K562 (cell line): ENCODE results near the gene NEMF. TPM values are rescaled to one million over a fixed set of nuclear protein-coding genes. Genes with fewer than 3 reads are reported as not detected.

Source experiments
- ATAC-seq: fragments of 200-7000 bp; cut with Tn5 transposase; 3 replicates; pipeline ENCODE4 v1.9.1; 2020; ENCODE audit warnings: moderate library complexity
- BruUV-seq: library from RNA; stranded (reverse); fragments of 400-500 nt; replicated peaks from 2 replicates; lab custom pipeline; 2021; lab: Mats Ljungman, UMichigan
- CTCF ChIA-PET: fragments of 300-600 bp; formaldehyde crosslinking; extraction: SDS; loops from one replicate; lab custom pipeline; 2021; ENCODE audit warnings: low intra/inter-chr PET ratio; lab: Yijun Ruan, JAX
- POLR2A ChIA-PET: fragments of 300-600, 350-650 bp; sonication (Branson Sonifier 250); formaldehyde crosslinking; extraction: SDS; loops from one replicate; lab custom pipeline; 2021; ENCODE audit warnings: antibody characterized with exemption, inconsistent platforms; lab: Yijun Ruan, JAX
- DNase-seq, 4 experiments: peaks; one replicate each; pipeline versions ENCODE4 v3.0.0 to v3.0.0-alpha.2; 2011 to 2018; ENCODE audit warnings: low spot score in 3 of 4, mixed read lengths in 3 of 4; ENCODE audit errors: extremely low read depth in 1 of 4
- FAIRE-seq: peaks from 2 replicates; lab custom pipeline; 2011; peaks lifted over from hg19 to GRCh38; lab: Jason Lieb, UNC
- H2AFZ ChIP-seq: 2 replicates; pipeline ENCODE4 v1.6.0; 2011; ENCODE audit warnings: low read depth, low read length, control low read depth, inconsistent platforms
- H3K27ac ChIP-seq: fragments of 200-600 bp; 3 replicates; pipeline ENCODE4 v1.8.0; 2011; ENCODE audit warnings: low read depth, mild to moderate bottlenecking, control low read depth, inconsistent platforms, low read length, moderate library complexity, mixed read lengths; ENCODE audit errors: extremely low read depth
- H3K27me3 ChIP-seq, 2 experiments: fragments of 300-600 bp in 1 of 2; 2 replicates in 1 of 2; 3 replicates in 1 of 2; pipeline versions ENCODE4 v1.6.0 to v1.8.0; 2011; ENCODE audit warnings: inconsistent platforms in 2 of 2, low read length in 2 of 2, mild to moderate bottlenecking in 1 of 2, mixed read lengths in 1 of 2, moderate library complexity in 1 of 2; ENCODE audit not compliant: control insufficient read depth in 2 of 2, insufficient read depth in 2 of 2
- H3K36me3 ChIP-seq: fragments of 300-600 bp; 3 replicates; pipeline ENCODE4 v1.8.0; 2011; ENCODE audit warnings: mild to moderate bottlenecking, low read length, inconsistent platforms; ENCODE audit not compliant: control insufficient read depth, insufficient read depth
- H3K4me1 ChIP-seq, 2 experiments: fragments of 200-600 bp in 1 of 2; replicated peaks in 1 of 2; 2 replicates in 1 of 2; 3 replicates in 1 of 2; pipeline versions ENCODE4 v1.5.1 to v1.8.0; 2011; ENCODE audit warnings: inconsistent platforms in 2 of 2, low read length in 2 of 2, mild to moderate bottlenecking in 1 of 2, mixed read lengths in 1 of 2, moderate library complexity in 1 of 2; ENCODE audit not compliant: control insufficient read depth in 2 of 2, insufficient read depth in 2 of 2
- H3K4me2 ChIP-seq: 2 replicates; pipeline ENCODE4 v1.6.1; 2011; ENCODE audit warnings: low read length, control low read depth, inconsistent platforms, mixed read lengths; ENCODE audit not compliant: insufficient read depth
- H3K4me3 ChIP-seq: fragments of 200-600 bp; sonication (generic), shearing (Covaris generic); 2 replicates; pipeline ENCODE4 v1.5.1; 2016; ENCODE audit warnings: control low read depth, inconsistent platforms
- H3K79me2 ChIP-seq: fragments of 200-600 bp; 3 replicates; pipeline ENCODE4 v1.8.0; 2011; ENCODE audit warnings: low read length, inconsistent platforms; ENCODE audit not compliant: control insufficient read depth, insufficient read depth
- H3K9ac ChIP-seq, 2 experiments: 2 replicates each; pipeline versions ENCODE4 v1.6.0 to v1.6.1; 2011; ENCODE audit warnings: low read depth in 2 of 2, low read length in 2 of 2, control low read depth in 1 of 2, inconsistent platforms in 1 of 2, mild to moderate bottlenecking in 1 of 2, mixed read lengths in 1 of 2; ENCODE audit not compliant: insufficient read depth in 1 of 2
- H3K9me1 ChIP-seq: one replicate; pipeline ENCODE4 v1.6.0; 2011; ENCODE audit warnings: inconsistent platforms, mild to moderate bottlenecking, low read length, moderate library complexity; ENCODE audit not compliant: control insufficient read depth, insufficient read depth
- H3K9me3 ChIP-seq: replicated peaks from 2 replicates; pipeline ENCODE4 v1.5.1; 2011; ENCODE audit warnings: low read depth, low read length, inconsistent platforms; ENCODE audit not compliant: control insufficient read depth, insufficient read depth
- H4K20me1 ChIP-seq: replicated peaks from 2 replicates; pipeline ENCODE4 v1.6.1; 2011; ENCODE audit warnings: low read length, inconsistent platforms, mixed read lengths; ENCODE audit not compliant: control insufficient read depth, insufficient read depth
- DACH1 ChIP-seq: fragments of 450-650 bp; IDR thresholded peaks from 2 replicates; pipeline ENCODE4 v1.6.1; 2018; ENCODE audit not compliant: partially characterized antibody
- E2F3 ChIP-seq: fragments of 250-450 bp; sonication (Bioruptor Pico); IDR thresholded peaks from 2 replicates; pipeline ENCODE4 v1.4.0; 2020; ENCODE audit warnings: mild to moderate bottlenecking
- EP400 ChIP-seq: fragments of 450-650 bp; IDR thresholded peaks from 2 replicates; pipeline ENCODE4 v1.6.1; 2017; ENCODE audit warnings: antibody characterized with exemption, mild to moderate bottlenecking, moderate library complexity
- EWSR1 ChIP-seq: fragments of 450-650 bp; IDR thresholded peaks from 2 replicates; pipeline ENCODE4 v1.6.1; 2018; ENCODE audit warnings: borderline replicate concordance, mild to moderate bottlenecking, low read depth, moderate library complexity; ENCODE audit not compliant: partially characterized antibody
- FOXK2 ChIP-seq, 2 experiments: fragments of 450-650 bp; IDR thresholded peaks in 1 of 2; conservative IDR thresholded peaks in 1 of 2; 2 replicates each; pipeline ENCODE4 v1.6.1; 2016; ENCODE audit warnings: low read depth in 2 of 2, mild to moderate bottlenecking in 1 of 2
- HDAC2 ChIP-seq: fragments of 450-650 bp; IDR thresholded peaks from 2 replicates; pipeline ENCODE4 v1.6.1; 2016; ENCODE audit warnings: mild to moderate bottlenecking
- IRF2 ChIP-seq: sonication (generic); formaldehyde crosslinking; IDR thresholded peaks from 2 replicates; pipeline ENCODE4 v1.8.1; 2022; ENCODE audit warnings: mild to moderate bottlenecking, missing genetic modification reagents
- MAFG ChIP-seq: fragments of 450-650 bp; conservative IDR thresholded peaks from 2 replicates; pipeline ENCODE4 v1.6.1; 2016; ENCODE audit warnings: missing genetic modification characterization, missing compliant biosample characterization
- MAFK ChIP-seq: IDR thresholded peaks from 2 replicates; pipeline ENCODE4 v1.6.1; 2011; ENCODE audit warnings: low read length, improper control_type of control experiment
- MEIS2 ChIP-seq: fragments of 450-650 bp; IDR thresholded peaks from 2 replicates; pipeline ENCODE4 v1.6.1; 2014; ENCODE audit warnings: mild to moderate bottlenecking; ENCODE audit not compliant: partially characterized antibody
- NR3C1 ChIP-seq: sonication (generic); formaldehyde crosslinking; IDR thresholded peaks from 2 replicates; pipeline ENCODE4 v1.8.1; 2022; ENCODE audit warnings: missing genetic modification reagents
- POLR2A ChIP-seq: fragments of 450-650 bp; conservative IDR thresholded peaks from 2 replicates; pipeline ENCODE4 v1.6.1; 2016
- RCOR1 ChIP-seq, 2 experiments: IDR thresholded peaks; 2 replicates each; pipeline ENCODE4 v1.6.1; 2012; ENCODE audit warnings: low read depth in 2 of 2, low read length in 2 of 2, borderline replicate concordance in 1 of 2, improper control_type of control experiment in 1 of 2
- SMC3 ChIP-seq: conservative IDR thresholded peaks from 2 replicates; pipeline ENCODE4 v1.6.1; 2011; ENCODE audit warnings: low read depth, low read length, improper control_type of control experiment; ENCODE audit not compliant: insufficient read depth
- SUPT5H ChIP-seq: fragments of 450-650 bp; IDR thresholded peaks from 2 replicates; pipeline ENCODE4 v1.6.1; 2016
- ZBTB8A ChIP-seq: fragments of 450-650 bp; IDR thresholded peaks from 2 replicates; pipeline ENCODE4 v1.6.1; 2018; ENCODE audit warnings: mild to moderate bottlenecking, moderate library complexity; ENCODE audit not compliant: partially characterized antibody
- ZC3H11A ChIP-seq: IDR thresholded peaks from 2 replicates; pipeline ENCODE4 v1.6.1; 2012; ENCODE audit warnings: low read depth, low read length, improper control_type of control experiment
- ZNF324 ChIP-seq: fragments of 250-450 bp; sonication (Bioruptor Pico); IDR thresholded peaks from 2 replicates; pipeline ENCODE4 v1.4.0; 2020; ENCODE audit warnings: mild to moderate bottlenecking
- ZZZ3 ChIP-seq: fragments of 450-650 bp; IDR thresholded peaks from 2 replicates; pipeline ENCODE4 v1.6.1; 2016; ENCODE audit warnings: antibody characterized with exemption, mild to moderate bottlenecking, moderate library complexity
- whole genome bisulfite sequencing: fragments of 100-300 bp; shearing (Covaris generic); methylation state at CpG from one replicate; pipeline ENCODE4 v1.1.6; 2016; ENCODE audit warnings: low coverage, mixed read lengths; ENCODE audit not compliant: insufficient coverage; ENCODE audit errors: missing lambda C conversion rate; 5-methylcytosine and 5-hydroxymethylcytosine counted together
- in situ Hi-C: fragments of 300-500 bp; cut with MboI; formaldehyde crosslinking; loops from 4 replicates; pipeline ENCODE4 v1.15.0; 2018; ENCODE audit warnings: inconsistent platforms, mixed read lengths
- intact Hi-C: fragments of 100-400 bp; cut with micrococcal nuclease; formaldehyde crosslinking; loops from 2 replicates; pipeline ENCODE4 v1.14.2; 2022
- polyA plus RNA-seq, 8 experiments: library from polyadenylated mRNA; depleted of rRNA in 4 of 8; stranded (reverse) in 5 of 8; unstranded in 3 of 8; fragments of >200 nt; fragmentation: Nextera tagmentation in 2 of 8; fragmentation: Illumina TruSeq in 1 of 8; extraction: Ambion mirVana in 2 of 8; extraction: Trizol in 1 of 8; gene quantifications; 2 replicates each; pipeline versions ENCODE4 v1.2.1 to v1.2.3, GENCODE V29; 2011 to 2014; ENCODE audit warnings: inconsistent platforms in 1 of 8, missing spikeins in 1 of 8
- total RNA-seq, 7 experiments: library from RNA; depleted of rRNA in 6 of 7; stranded (reverse); fragments of >200 nt in 6 of 7; fragmentation: Illumina TruSeq in 2 of 7; extraction: Trizol in 2 of 7; gene quantifications; 2 replicates each; pipeline versions ENCODE4 v1.2.1 to v1.2.3, GENCODE V29; 2011 to 2021; ENCODE audit warnings: low replicate concordance in 1 of 7
- TF ChIP-seq, protein P1 (sequence below): sonication (generic); formaldehyde crosslinking; IDR thresholded peaks from 2 replicates; pipeline ENCODE4 v1.8.1; 2023; ENCODE audit warnings: mild to moderate bottlenecking, missing genetic modification reagents
- TF ChIP-seq, protein P2 (sequence below): fragments of 450-650 bp; IDR thresholded peaks from 2 replicates; pipeline ENCODE4 v1.6.1; 2016
- TF ChIP-seq, protein P3 (sequence below): fragments of 450-650 bp; IDR thresholded peaks from 2 replicates; pipeline ENCODE4 v1.6.1; 2014; ENCODE audit warnings: low read depth, mild to moderate bottlenecking, moderate library complexity, borderline replicate concordance

The NEMF gene
- total and polyA plus RNA-seq, 9 of the 15 experiments (the other 6 are each of a cell fraction or from before 2014, with no cell fraction given): 38.8 to 94.4 (median 61.0) TPM

DNA sequence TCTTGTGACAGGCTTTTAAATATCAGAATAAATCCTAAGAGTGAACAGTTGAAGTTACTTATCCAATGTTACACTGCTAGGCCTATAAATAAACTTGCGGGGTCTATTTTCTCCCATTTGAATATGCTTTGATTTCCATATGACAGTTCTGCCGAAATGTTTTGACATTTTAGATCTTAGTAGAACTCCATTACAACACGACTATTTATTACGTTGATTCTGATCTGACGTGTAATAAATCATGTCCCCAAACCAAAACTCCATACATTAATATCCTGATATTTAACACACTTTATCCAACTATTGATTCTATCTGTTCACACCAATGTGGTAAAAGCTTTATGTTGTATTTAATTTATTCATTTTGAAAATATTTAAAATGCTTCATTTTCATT is 16.1 kb upstream of the NEMF start:
- Histone ChIP-seq H3K4me3 (peak overlapping the region; percentile 34), H2AFZ (peak overlapping the region; percentile 91), H3K79me2 (peaks cover 3% of the 10 kb centered on the region; the same call in 1 of the 3 replicates), H3K9me1 (no peaks in the 10 kb centered on the region), H3K9me3 (no peaks in the 10 kb centered on the region), H4K20me1 (no peaks in the 10 kb centered on the region), H3K27me3 (no peaks in the 10 kb centered on the region), H3K4me1 (peaks cover 10 to 14% of the 10 kb centered on the region in 2 experiments; a peak in 4 of 5 replicates), H3K4me2 (peak overlapping the region; percentile 78), H3K9ac (peak overlapping the region in 1 of 2 experiments; percentile 56; a peak in 2 of 4 replicates), H3K36me3 (no peaks in the 10 kb centered on the region), H3K27ac (peak overlapping the region; percentile 67)
- ATAC-seq (no peak), DNase-seq (no peak), FAIRE-seq (no peak)
- CTCF ChIA-PET: no interaction called here
- no TSS peak for BruUV-seq
- POLR2A ChIA-PET: interaction anchor here (1.0 to 1.2 kb wide), 2 partner anchors 11 to 284 kb away, joined by 3 to 4 read pairs; no protein-coding TSS in a partner anchor
- in situ Hi-C loops (loop anchor here (25.0 kb wide), 1 partner anchor 669 kb away; the partner anchor contains the start of gene MAP4K5), intact Hi-C loops (loop anchor here (10.0 kb wide), 3 partner anchors 106 to 666 kb away; partner anchors contain the start of genes MAP4K5 and SOS2)
- WGBS: 6% methylated on average over 5 of the region's 5 CpGs
- TF ChIP-seq E2F3 (CRISPR knock-in tag) (no peak), MAFG (tag) (no peak), EP400 (peak; percentile 4; the same call in 1 of the 2 replicates), ZNF324 (CRISPR knock-in tag) (no peak), FOXK2 (conservative IDR thresholded peaks at IDR 0.05 in 1 of 2, IDR thresholded peaks at IDR 0.05 in 1 of 2; ENCODE audit: low read depth in 2 of 2) (no peak), SMC3 (no peak), ZBTB8A (no peak), SUPT5H (no peak), EWSR1 (no peak), ZZZ3 (no peak), MEIS2 (peak; percentile 95), HDAC2 (no peak), NR3C1 (no peak), POLR2A (no peak), MAFK (no peak), IRF2 (no peak), DACH1 (peak; percentile 14), ZC3H11A (no peak), RCOR1 (IDR thresholded peaks at IDR 0.05; ENCODE audit: borderline replicate concordance in 1 of 2, low read depth in 2 of 2, low read length in 2 of 2) (no peak)
- TF ChIP-seq, protein P1, sequence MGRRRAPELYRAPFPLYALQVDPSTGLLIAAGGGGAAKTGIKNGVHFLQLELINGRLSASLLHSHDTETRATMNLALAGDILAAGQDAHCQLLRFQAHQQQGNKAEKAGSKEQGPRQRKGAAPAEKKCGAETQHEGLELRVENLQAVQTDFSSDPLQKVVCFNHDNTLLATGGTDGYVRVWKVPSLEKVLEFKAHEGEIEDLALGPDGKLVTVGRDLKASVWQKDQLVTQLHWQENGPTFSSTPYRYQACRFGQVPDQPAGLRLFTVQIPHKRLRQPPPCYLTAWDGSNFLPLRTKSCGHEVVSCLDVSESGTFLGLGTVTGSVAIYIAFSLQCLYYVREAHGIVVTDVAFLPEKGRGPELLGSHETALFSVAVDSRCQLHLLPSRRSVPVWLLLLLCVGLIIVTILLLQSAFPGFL (CRISPR knock-in tag): no peak
- TF ChIP-seq, protein P2, sequence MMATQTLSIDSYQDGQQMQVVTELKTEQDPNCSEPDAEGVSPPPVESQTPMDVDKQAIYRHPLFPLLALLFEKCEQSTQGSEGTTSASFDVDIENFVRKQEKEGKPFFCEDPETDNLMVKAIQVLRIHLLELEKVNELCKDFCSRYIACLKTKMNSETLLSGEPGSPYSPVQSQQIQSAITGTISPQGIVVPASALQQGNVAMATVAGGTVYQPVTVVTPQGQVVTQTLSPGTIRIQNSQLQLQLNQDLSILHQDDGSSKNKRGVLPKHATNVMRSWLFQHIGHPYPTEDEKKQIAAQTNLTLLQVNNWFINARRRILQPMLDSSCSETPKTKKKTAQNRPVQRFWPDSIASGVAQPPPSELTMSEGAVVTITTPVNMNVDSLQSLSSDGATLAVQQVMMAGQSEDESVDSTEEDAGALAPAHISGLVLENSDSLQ: peak; percentile 91
- TF ChIP-seq, protein P3, sequence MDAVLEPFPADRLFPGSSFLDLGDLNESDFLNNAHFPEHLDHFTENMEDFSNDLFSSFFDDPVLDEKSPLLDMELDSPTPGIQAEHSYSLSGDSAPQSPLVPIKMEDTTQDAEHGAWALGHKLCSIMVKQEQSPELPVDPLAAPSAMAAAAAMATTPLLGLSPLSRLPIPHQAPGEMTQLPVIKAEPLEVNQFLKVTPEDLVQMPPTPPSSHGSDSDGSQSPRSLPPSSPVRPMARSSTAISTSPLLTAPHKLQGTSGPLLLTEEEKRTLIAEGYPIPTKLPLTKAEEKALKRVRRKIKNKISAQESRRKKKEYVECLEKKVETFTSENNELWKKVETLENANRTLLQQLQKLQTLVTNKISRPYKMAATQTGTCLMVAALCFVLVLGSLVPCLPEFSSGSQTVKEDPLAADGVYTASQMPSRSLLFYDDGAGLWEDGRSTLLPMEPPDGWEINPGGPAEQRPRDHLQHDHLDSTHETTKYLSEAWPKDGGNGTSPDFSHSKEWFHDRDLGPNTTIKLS: no peak
